Bronchial smooth muscle cell (primary cell): Measurements from ENCODE around the gene SNTA1. TPM values are rescaled to one million over a fixed set of nuclear protein-coding genes. Genes with fewer than 3 reads are reported as not detected.

Source experiments
- total RNA-seq: library from RNA; depleted of rRNA; stranded (reverse); fragments of >200 nt; gene quantifications from 2 replicates; pipeline ENCODE4 v1.2.1, GENCODE V29; 2014

The SNTA1 gene
- total RNA-seq, result 24.6 and 28.5 TPM in 2 replicates

GRCh38 chr20:33443512-33444239 is at the start of gene SNTA1:
Gene SNTA1, minus strand, starts transcription at chr20:33443763. Its CDS starts 143 bp downstream, at chr20:33443620.

GRCh38 chr20:33490023-33490933 is 46.7 kb upstream of the SNTA1 start, which contains the start of gene CBFA2T2:
Gene CBFA2T2, plus strand, starts transcription at chr20:33490096. Its CDS starts 172 bp downstream, at chr20:33490268.

GRCh38 chr20:33401184-33401920 is 42.2 kb downstream of the SNTA1 start, which contains the start of gene CDK5RAP1:
Gene CDK5RAP1, minus strand, starts transcription at chr20:33401519. Its CDS starts 4,455 bp downstream, at chr20:33397064.

Other genes starting within 250 kb of the SNTA1 start
- gene BPIFA3, start 226.4 kb downstream of the SNTA1 start, total RNA-seq, result not detected in 2 replicates
- not detected in 2 replicates for gene BPIFA1, start 207.8 kb downstream of the SNTA1 start, total RNA-seq
- gene BPIFB1, start 160.5 kb downstream of the SNTA1 start, total RNA-seq, result not detected in 2 replicates
- 17.8 and 19.0 TPM in 2 replicates for gene CDK5RAP1, start 42.2 kb downstream of the SNTA1 start, total RNA-seq
- 5.0 and 5.7 TPM in 2 replicates for gene CBFA2T2, start 46.3 kb upstream of the SNTA1 start, total RNA-seq
- under 0.01 and 0.16 TPM in 2 replicates for gene C20orf144, start 218.6 kb upstream of the SNTA1 start, total RNA-seq
- 1.1 and 1.9 TPM in 2 replicates for gene ACTL10, start 223.2 kb upstream of the SNTA1 start, total RNA-seq
- gene NECAB3, start 230.7 kb upstream of the SNTA1 start, total RNA-seq, result 30.9 and 35.2 TPM in 2 replicates
- 0.77 and 1.3 TPM in 2 replicates for gene E2F1, start 242.6 kb upstream of the SNTA1 start, total RNA-seq